ENCODE results near the gene NCS1.

NCS1 gene

GRCh38 chr9:130201974-130202373 lies 29.8 kb downstream of the NCS1 start:
- no peak for DNase-seq (ENCODE audit: extremely low spot score)
- TF ChIP-seq, protein P1, sequence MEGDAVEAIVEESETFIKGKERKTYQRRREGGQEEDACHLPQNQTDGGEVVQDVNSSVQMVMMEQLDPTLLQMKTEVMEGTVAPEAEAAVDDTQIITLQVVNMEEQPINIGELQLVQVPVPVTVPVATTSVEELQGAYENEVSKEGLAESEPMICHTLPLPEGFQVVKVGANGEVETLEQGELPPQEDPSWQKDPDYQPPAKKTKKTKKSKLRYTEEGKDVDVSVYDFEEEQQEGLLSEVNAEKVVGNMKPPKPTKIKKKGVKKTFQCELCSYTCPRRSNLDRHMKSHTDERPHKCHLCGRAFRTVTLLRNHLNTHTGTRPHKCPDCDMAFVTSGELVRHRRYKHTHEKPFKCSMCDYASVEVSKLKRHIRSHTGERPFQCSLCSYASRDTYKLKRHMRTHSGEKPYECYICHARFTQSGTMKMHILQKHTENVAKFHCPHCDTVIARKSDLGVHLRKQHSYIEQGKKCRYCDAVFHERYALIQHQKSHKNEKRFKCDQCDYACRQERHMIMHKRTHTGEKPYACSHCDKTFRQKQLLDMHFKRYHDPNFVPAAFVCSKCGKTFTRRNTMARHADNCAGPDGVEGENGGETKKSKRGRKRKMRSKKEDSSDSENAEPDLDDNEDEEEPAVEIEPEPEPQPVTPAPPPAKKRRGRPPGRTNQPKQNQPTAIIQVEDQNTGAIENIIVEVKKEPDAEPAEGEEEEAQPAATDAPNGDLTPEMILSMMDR (IDR thresholded peaks at IDR 0.05; ENCODE audit: control extremely low read depth, extremely low read depth, low read depth, missing control alignments), result no peak
- CTCF ChIA-PET, result no interaction called here
- POLR2A ChIA-PET, result no interaction called here

DNA sequence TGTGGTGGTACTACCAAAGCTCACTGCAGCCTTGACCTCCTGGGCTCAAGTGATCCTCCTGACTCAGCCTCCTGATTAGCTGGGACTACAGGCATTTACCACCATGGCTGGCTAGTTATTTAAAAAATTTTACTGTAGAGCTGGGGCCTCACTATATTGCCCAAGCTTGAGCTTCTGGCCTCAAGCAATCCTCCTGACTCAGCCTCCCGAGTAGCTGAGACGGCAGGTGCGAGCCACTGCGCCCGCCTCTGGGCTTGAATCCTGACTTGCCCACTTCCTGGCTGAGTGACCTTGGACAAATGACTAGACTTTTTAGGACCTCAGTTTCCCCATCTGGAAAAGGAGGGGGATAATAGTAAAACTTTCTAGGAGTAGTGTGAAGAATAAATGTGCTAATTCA lies 32.1 kb downstream of the NCS1 start:
- TF ChIP-seq, protein P1 (IDR thresholded peaks at IDR 0.05; ENCODE audit: control extremely low read depth, extremely low read depth, low read depth, missing control alignments), result no peak
- ChIA-PET POLR2A (no interaction called here), CTCF (interaction anchor here (0.9 kb wide), 1 partner anchor 40 kb away, joined by 3 read pairs; no protein-coding TSS in a partner anchor)
- DNase-seq (ENCODE audit: extremely low spot score), result no peak

- POLR2A ChIA-PET, result no interaction called here
- DNase-seq (ENCODE audit: extremely low spot score), result no peak
- TF ChIP-seq, protein P1 (IDR thresholded peaks at IDR 0.05; ENCODE audit: control extremely low read depth, extremely low read depth, low read depth, missing control alignments), result no peak
- CTCF ChIA-PET, result no interaction called here
Measured at GRCh38 chr9:130204959-130205358, 32.8 kb downstream of the NCS1 start.

DNA sequence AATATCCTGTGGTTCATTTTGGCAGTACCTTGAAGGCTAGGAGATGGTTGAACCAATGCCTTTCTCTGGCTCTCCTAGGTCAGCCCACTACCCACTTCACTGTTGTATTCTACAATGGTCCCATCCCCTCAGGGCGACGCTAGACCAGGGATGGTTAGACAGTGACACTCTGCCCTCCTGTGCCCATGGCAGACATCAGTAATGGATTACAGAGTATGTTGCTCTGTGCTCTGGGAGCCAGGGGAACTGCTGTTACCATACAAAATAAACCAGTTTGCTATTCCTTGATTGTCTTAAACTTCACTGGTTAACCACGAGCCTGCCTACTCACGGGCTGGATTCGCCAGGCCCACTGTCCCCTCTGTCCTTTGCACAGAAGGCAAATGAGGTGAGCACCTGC lies 33.7 kb downstream of the NCS1 start:
- ChIA-PET CTCF (no interaction called here), POLR2A (no interaction called here)
- DNase-seq (ENCODE audit: extremely low spot score), result no peak
- TF ChIP-seq, protein P1 (IDR thresholded peaks at IDR 0.05; ENCODE audit: control extremely low read depth, extremely low read depth, low read depth, missing control alignments), result no peak

DNA sequence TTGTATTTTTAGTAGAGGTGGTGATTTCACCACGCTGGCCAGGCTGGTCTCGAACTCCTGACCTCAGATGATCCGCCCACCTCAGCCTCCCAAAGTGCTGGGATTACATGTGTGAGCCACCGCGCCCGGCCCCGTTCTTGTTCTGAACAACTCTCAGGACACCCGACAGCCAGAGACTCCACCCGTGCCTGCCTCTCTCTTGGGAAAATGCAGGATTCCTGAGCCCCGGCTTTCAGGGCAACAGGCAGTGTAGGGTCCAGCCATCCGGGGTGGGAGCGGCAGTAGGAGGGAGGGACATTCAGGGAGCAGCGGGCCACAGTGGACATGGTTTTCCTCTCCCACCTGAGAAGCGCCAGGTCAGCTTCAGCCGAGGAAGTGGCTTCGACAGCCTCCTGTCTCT lies 34.4 kb downstream of the NCS1 start:
- POLR2A ChIA-PET, result no interaction called here
- TF ChIP-seq, protein P1 (IDR thresholded peaks at IDR 0.05; ENCODE audit: control extremely low read depth, extremely low read depth, low read depth, missing control alignments), result no peak
- DNase-seq (ENCODE audit: extremely low spot score), result no peak
- CTCF ChIA-PET, result no interaction called here

DNA sequence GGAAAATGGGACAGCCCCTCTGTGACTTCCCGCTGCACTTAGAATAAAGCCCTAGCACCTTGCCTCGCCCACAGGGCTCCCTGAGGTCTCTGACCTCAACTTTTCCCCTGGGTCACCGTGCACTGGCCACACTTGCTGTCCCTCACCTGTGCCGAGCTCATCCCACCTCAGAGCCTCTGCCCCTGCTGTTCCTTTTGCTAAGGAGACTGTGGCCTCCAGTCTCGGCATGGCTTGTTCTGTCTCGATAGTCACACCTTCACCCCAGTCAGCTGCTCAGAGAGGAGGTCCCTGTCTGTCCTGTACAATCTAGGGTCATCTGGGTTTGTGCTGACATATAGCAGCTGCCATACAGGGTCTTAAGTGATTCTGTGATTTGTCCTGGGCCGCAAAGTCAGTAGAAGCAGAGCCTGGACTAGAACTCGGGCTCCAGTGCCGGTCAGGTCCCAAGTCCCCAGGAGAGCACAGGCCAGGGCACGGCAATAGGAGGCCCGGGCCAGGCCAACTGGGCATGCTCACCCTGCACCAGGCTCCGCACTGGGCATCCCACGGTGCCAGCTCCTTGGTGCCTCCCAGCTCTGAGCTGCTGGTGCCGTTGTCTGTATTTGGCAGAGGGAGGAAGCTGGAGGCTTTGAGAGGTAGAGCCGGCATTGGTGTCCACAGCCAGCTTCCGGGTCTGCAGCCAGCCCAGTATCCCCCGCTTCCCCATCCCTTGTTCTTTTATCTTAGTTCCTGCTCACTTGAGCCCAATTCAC lies 35.2 kb downstream of the NCS1 start:
- ChIA-PET CTCF (no interaction called here), POLR2A (no interaction called here)
- no peak for DNase-seq (ENCODE audit: extremely low spot score)

More for the DNA sequence above, 35.2 kb downstream of the NCS1 start:
- TF ChIP-seq, protein P1 (IDR thresholded peaks at IDR 0.05; ENCODE audit: control extremely low read depth, extremely low read depth, low read depth, missing control alignments), result no peak

All from GM10248 (cell line).